Measurements from ENCODE around the gene ACACB.

The ACACB gene

DNA sequence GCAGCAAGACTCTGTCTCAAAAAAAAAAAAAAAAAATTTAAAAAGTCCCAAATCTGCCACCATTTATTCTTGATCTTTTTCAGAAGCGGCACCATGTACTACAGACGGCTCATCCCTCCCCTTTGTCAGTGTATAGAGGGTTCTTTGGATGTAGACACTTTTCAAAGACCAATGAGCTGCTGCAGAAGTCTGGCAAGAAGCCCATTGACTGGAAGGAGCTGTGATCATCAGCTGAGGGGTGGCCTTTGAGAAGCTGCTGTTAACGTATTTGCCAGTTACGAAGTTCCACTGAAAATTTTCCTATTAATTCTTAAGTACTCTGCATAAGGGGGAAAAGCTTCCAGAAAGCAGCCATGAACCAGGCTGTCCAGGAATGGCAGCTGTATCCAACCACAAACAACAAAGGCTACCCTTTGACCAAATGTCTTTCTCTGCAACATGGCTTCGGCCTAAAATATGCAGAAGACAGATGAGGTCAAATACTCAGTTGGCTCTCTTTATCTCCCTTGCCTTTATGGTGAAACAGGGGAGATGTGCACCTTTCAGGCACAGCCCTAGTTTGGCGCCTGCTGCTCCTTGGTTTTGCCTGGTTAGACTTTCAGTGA, 6.5 kb upstream of the ACACB start:
- H3K9me3 ChIP-seq (ENCODE audit: control insufficient read depth, low read length), result no peaks in the 10 kb centered on the region
- peaks cover 4% of the 10 kb centered on the region for H3K4me1 ChIP-seq (ENCODE audit: control insufficient read depth, insufficient read depth, low read length)
- no peak overlapping the region for H3K4me3 ChIP-seq (ENCODE audit: insufficient read depth, low read depth, low read length)
- no peaks in the 10 kb centered on the region for H3K27me3 ChIP-seq (ENCODE audit: control insufficient read depth, insufficient read depth, low read length, poor library complexity, severe bottlenecking)
- H3K27ac ChIP-seq (ENCODE audit: insufficient read depth, low read depth, low read length, poor library complexity, severe bottlenecking), result no peak overlapping the region
- H3K36me3 ChIP-seq (ENCODE audit: control insufficient read depth, insufficient read depth, low read length), result peaks cover 22% of the 10 kb centered on the region
- WGBS, 2 experiments, result 93% methylated on average over 6 of the region's 6 CpGs

DNA sequence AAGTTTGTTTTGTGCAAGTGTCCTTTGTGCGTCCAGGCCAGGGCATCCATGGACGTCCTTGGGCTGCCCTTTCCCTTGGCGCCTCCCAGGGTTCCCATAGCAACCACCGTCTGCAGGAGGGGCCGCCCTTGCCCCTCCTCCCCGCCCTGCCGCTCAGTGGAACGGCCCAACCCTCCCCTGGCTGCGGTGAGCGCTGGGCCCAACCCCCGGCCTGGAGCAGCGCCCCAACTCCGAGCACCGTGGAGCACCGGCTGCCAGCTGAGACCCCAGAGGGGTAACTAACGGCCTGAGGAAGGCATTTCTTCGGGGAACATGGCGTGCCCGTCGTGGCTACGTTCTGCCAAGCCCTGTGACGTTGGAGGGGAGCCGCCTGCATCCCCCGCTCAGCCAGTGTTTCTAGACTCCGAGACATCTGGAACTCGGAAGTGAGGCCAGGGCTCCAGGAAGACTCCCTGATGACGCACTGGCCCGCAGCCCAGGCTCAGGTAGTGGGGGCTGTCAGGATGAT, 5.3 kb upstream of the ACACB start:
- H3K27ac ChIP-seq (ENCODE audit: insufficient read depth, low read depth, low read length, poor library complexity, severe bottlenecking), result peak overlapping the region; percentile 80
- peaks cover 10% of the 10 kb centered on the region for H3K36me3 ChIP-seq (ENCODE audit: control insufficient read depth, insufficient read depth, low read length)
- H3K9me3 ChIP-seq (ENCODE audit: control insufficient read depth, low read length), result no peaks in the 10 kb centered on the region
- peaks cover 12% of the 10 kb centered on the region for H3K4me1 ChIP-seq (ENCODE audit: control insufficient read depth, insufficient read depth, low read length)
- H3K4me3 ChIP-seq (ENCODE audit: insufficient read depth, low read depth, low read length), result peak overlapping the region; percentile 39
- H3K27me3 ChIP-seq (ENCODE audit: control insufficient read depth, insufficient read depth, low read length, poor library complexity, severe bottlenecking), result no peaks in the 10 kb centered on the region
- 14 to 15% methylated on average over 28 of the region's 28 CpGs for WGBS, 2 experiments

DNA sequence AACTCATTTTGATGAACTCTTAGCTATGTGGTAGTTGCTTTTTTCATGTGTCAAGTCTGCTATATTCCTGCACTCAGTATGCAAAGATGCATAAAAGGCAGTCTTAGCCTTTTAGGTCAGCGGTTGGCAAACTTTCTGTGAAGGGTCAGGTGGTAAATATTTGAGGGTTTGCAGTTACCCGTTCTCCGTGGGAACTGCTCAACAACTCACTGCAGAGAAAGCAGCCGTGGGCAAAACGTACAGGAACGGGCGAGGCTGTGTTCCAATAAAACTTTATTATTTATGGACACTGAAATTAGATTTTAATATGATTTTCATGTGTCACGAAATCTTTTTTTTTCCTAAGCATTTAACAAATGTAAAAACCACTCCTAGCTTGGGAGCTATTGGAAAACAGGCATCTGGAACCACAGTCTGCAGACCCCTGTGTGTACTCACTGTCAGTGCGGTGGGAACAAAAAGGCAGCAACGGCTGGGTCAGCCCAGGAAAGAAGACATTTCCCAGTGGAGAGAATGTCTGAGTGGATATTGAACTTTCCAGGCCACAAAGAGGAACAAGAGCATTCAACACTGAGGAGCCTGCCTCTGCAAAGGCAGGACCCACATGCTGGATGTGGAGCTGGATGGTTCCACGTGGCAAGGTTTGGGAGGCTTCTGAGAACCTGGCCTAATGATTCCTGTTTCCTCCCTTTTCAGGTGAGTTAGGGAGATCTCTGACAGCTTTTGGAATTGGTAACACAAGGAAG, 3.5 kb upstream of the ACACB start:
- Histone ChIP-seq H3K36me3 (ENCODE audit: control insufficient read depth, insufficient read depth, low read length) (peaks cover 3% of the 10 kb centered on the region), H3K4me3 (ENCODE audit: insufficient read depth, low read depth, low read length) (no peak overlapping the region), H3K4me1 (ENCODE audit: control insufficient read depth, insufficient read depth, low read length) (peaks cover 18% of the 10 kb centered on the region), H3K9me3 (ENCODE audit: control insufficient read depth, low read length) (no peaks in the 10 kb centered on the region), H3K27me3 (ENCODE audit: control insufficient read depth, insufficient read depth, low read length, poor library complexity, severe bottlenecking) (no peaks in the 10 kb centered on the region), H3K27ac (ENCODE audit: insufficient read depth, low read depth, low read length, poor library complexity, severe bottlenecking) (no peak overlapping the region)
- WGBS, 2 experiments, result 93 to 94% methylated on average over 10 to 11 of the region's 11 CpGs

DNA sequence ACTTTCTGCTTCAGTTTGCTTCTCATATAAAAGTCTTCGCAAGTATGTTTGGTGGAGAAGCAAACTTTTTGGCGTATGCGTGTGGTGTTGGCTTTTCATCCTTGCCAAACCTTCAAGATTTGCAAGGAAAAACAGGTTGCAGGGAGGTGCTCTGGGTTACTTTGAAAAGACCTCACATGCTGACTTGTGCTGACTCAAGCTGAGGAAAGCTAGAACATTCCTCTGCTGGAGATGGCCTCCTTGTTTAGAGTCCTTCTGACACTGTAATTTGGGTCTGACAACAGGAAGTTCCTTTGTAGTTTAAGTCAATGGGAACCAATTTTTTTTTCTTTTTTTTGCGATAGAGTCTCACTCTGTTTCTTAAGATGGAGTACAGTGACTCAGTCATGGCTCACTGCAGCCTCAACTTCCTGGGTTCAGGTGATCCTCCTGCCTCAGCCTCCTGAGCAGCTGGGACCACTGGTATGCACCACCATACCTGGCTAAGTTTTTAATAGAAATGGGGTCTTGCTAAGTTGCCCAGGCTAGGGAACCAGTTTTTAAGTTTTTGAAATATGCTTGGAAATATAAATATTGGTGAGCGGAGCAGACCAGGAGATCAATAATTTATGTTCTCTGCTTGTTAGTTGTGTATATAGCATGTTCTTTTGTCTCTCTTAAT, 2.6 kb upstream of the ACACB start:
- Histone ChIP-seq H3K27me3 (ENCODE audit: control insufficient read depth, insufficient read depth, low read length, poor library complexity, severe bottlenecking) (no peaks in the 10 kb centered on the region), H3K36me3 (ENCODE audit: control insufficient read depth, insufficient read depth, low read length) (peaks cover 3% of the 10 kb centered on the region), H3K4me1 (ENCODE audit: control insufficient read depth, insufficient read depth, low read length) (peaks cover 18% of the 10 kb centered on the region), H3K27ac (ENCODE audit: insufficient read depth, low read depth, low read length, poor library complexity, severe bottlenecking) (no peak overlapping the region), H3K4me3 (ENCODE audit: insufficient read depth, low read depth, low read length) (no peak overlapping the region), H3K9me3 (ENCODE audit: control insufficient read depth, low read length) (no peaks in the 10 kb centered on the region)
- WGBS, 2 experiments, result 97 to 98% methylated on average over 5 of the region's 5 CpGs

DNA sequence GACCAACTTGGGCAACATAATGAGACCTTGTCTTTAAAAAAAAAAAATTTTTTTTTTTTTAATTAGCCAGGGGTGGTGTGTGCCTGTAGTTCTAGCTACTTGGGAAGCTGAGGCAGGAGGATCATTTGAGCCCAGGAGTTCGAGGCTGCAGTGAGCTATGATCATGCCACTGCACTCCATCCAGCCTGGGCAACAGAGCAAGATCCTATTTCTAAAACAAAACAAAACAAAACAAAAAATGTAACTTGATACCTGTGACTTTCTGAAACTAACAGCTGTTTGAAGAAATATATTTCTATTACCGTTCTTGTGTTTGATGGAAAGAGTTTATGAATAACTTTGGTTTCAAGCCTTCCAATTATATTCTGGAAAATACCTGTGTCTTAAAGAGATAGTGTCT, 1.7 kb upstream of the ACACB start:
- H3K9me3 ChIP-seq (ENCODE audit: control insufficient read depth, low read length), result no peaks in the 10 kb centered on the region
- no peak overlapping the region for H3K27ac ChIP-seq (ENCODE audit: insufficient read depth, low read depth, low read length, poor library complexity, severe bottlenecking)
- H3K4me3 ChIP-seq (ENCODE audit: insufficient read depth, low read depth, low read length), result no peak overlapping the region
- H3K4me1 ChIP-seq (ENCODE audit: control insufficient read depth, insufficient read depth, low read length), result peaks cover 18% of the 10 kb centered on the region
- H3K36me3 ChIP-seq (ENCODE audit: control insufficient read depth, insufficient read depth, low read length), result no peaks in the 10 kb centered on the region
- 93 to 96% methylated on average over 2 of the region's 2 CpGs for WGBS, 2 experiments
- no peaks in the 10 kb centered on the region for H3K27me3 ChIP-seq (ENCODE audit: control insufficient read depth, insufficient read depth, low read length, poor library complexity, severe bottlenecking)

DNA sequence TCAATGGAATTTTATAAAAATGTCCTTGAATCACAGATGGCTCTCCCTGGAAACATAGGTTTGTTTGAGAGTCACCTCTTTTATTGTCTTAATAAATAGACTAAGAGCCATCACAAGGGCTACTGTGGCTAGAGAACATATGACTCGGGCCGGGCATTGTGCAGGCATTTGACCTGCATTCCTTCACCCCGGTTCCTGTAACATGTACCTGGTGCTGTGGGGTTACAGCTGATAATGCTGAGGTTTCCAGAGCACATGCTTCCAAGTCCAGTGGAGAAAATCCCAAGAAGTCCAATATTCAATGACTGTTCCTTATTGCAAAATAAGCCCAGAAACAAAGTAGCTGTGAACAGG, 1.0 kb upstream of the ACACB start:
- H3K27ac ChIP-seq (ENCODE audit: insufficient read depth, low read depth, low read length, poor library complexity, severe bottlenecking), result no peak overlapping the region
- 93% methylated on average over 3 of the region's 3 CpGs for WGBS, 2 experiments
- no peak overlapping the region for H3K4me3 ChIP-seq (ENCODE audit: insufficient read depth, low read depth, low read length)
- H3K9me3 ChIP-seq (ENCODE audit: control insufficient read depth, low read length), result no peaks in the 10 kb centered on the region
- no peaks in the 10 kb centered on the region for H3K27me3 ChIP-seq (ENCODE audit: control insufficient read depth, insufficient read depth, low read length, poor library complexity, severe bottlenecking)
- H3K36me3 ChIP-seq (ENCODE audit: control insufficient read depth, insufficient read depth, low read length), result no peaks in the 10 kb centered on the region
- peaks cover 18% of the 10 kb centered on the region for H3K4me1 ChIP-seq (ENCODE audit: control insufficient read depth, insufficient read depth, low read length)

DNA sequence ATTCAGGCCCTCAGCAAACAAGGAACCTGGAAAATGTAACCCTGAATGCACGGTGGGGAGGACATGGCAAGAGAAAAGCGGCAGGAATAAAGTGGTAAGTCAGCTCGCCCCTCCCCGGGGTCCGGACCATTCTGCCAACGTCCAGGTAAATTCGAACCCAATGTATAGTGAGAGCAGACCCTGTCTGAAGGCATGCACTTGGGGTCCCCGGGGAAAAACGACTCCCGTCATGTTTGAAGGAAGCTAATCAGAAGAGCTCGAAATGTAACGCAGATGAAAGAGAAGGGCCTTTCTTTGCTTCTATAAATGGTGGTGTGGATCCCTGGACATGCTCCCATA, 193 bp downstream of the ACACB start:
- WGBS, 2 experiments, result 87 to 91% methylated on average over 12 of the region's 12 CpGs
- H3K4me1 ChIP-seq (ENCODE audit: control insufficient read depth, insufficient read depth, low read length), result peaks cover 14% of the 10 kb centered on the region
- H3K36me3 ChIP-seq (ENCODE audit: control insufficient read depth, insufficient read depth, low read length), result no peaks in the 10 kb centered on the region
- no peak overlapping the region for H3K4me3 ChIP-seq (ENCODE audit: insufficient read depth, low read depth, low read length)
- no peaks in the 10 kb centered on the region for H3K27me3 ChIP-seq (ENCODE audit: control insufficient read depth, insufficient read depth, low read length, poor library complexity, severe bottlenecking)
- H3K27ac ChIP-seq (ENCODE audit: insufficient read depth, low read depth, low read length, poor library complexity, severe bottlenecking), result no peak overlapping the region
- H3K9me3 ChIP-seq (ENCODE audit: control insufficient read depth, low read length), result no peaks in the 10 kb centered on the region

DNA sequence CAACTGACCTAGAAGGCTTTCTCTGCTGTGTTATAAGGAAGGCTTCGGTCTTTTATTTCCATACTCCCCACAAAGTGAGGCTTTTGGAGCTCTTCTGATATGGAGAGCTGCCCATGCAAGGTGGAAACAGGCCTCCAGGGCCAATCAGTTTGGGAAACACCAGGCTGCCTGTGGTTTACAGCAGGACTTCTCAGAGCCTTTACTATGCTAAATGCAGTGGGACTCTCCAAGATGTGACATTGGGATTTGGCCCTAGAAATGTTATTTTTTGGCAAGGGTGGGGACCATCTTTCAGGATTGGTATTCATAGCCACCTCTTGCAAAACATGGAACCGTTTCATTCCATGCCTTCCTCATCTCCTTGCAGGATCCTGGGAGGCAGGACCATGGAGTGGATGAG, 3.7 kb downstream of the ACACB start:
- 86 to 93% methylated on average over 2 of the region's 2 CpGs for WGBS, 2 experiments
- Histone ChIP-seq H3K9me3 (ENCODE audit: control insufficient read depth, low read length) (no peaks in the 10 kb centered on the region), H3K36me3 (ENCODE audit: control insufficient read depth, insufficient read depth, low read length) (no peaks in the 10 kb centered on the region), H3K4me1 (ENCODE audit: control insufficient read depth, insufficient read depth, low read length) (peaks cover 14% of the 10 kb centered on the region), H3K27ac (ENCODE audit: insufficient read depth, low read depth, low read length, poor library complexity, severe bottlenecking) (no peak overlapping the region), H3K4me3 (ENCODE audit: insufficient read depth, low read depth, low read length) (no peak overlapping the region), H3K27me3 (ENCODE audit: control insufficient read depth, insufficient read depth, low read length, poor library complexity, severe bottlenecking) (no peaks in the 10 kb centered on the region)

DNA sequence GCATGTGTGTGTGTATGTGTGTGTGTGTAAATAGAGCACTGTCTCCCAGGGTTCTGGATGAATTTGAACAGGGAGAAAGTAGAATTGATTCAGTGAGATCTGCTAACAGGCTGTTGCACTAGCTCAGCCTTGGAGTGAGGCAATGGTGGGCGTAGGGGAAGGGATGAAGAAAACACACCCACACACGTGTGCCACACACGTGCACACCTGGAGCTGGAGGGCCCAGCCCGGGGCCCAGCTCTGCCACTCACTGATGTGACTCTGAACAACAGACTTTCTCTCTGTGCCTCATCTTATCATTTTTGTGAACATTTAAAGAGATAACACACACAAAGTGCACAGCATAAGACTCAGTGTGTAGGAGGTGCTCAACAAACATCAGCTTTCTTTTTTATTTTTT, 4.2 kb downstream of the ACACB start:
- Histone ChIP-seq H3K36me3 (ENCODE audit: control insufficient read depth, insufficient read depth, low read length) (no peaks in the 10 kb centered on the region), H3K27ac (ENCODE audit: insufficient read depth, low read depth, low read length, poor library complexity, severe bottlenecking) (no peak overlapping the region), H3K4me1 (ENCODE audit: control insufficient read depth, insufficient read depth, low read length) (peaks cover 11% of the 10 kb centered on the region), H3K27me3 (ENCODE audit: control insufficient read depth, insufficient read depth, low read length, poor library complexity, severe bottlenecking) (no peaks in the 10 kb centered on the region), H3K9me3 (ENCODE audit: control insufficient read depth, low read length) (no peaks in the 10 kb centered on the region), H3K4me3 (ENCODE audit: insufficient read depth, low read depth, low read length) (no peak overlapping the region)
- WGBS, 2 experiments, result 80 to 84% methylated on average over 4 of the region's 4 CpGs

DNA sequence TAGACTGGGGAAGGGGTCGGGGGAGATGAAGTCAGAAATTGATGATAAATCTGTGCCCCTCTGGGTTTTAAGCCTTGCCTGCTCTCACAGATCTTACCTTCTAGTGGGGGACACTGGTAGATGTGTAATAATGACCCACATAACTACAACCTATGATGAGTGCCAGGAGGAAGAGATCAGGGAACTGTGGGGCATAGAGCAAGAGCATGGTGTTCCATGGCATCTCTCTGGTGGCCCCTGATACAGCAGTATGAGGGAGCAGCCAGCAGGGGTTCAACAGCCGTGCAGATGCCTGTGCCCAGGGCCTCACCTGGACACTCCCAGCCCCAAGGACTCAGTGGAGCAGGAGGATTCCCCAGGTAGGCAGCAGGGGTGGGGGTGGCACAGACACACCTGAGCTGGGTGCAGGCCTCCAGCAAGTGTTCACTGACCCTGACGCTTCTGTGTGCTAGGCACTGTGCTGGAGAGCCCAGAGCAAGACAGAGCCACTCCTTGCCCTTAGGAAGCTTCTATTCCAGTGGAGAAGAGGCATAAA, 5.0 kb downstream of the ACACB start:
- Histone ChIP-seq H3K27ac (ENCODE audit: insufficient read depth, low read depth, low read length, poor library complexity, severe bottlenecking) (no peak overlapping the region), H3K27me3 (ENCODE audit: control insufficient read depth, insufficient read depth, low read length, poor library complexity, severe bottlenecking) (no peaks in the 10 kb centered on the region), H3K4me1 (ENCODE audit: control insufficient read depth, insufficient read depth, low read length) (peaks cover 3% of the 10 kb centered on the region), H3K36me3 (ENCODE audit: control insufficient read depth, insufficient read depth, low read length) (no peaks in the 10 kb centered on the region), H3K4me3 (ENCODE audit: insufficient read depth, low read depth, low read length) (no peak overlapping the region), H3K9me3 (ENCODE audit: control insufficient read depth, low read length) (no peaks in the 10 kb centered on the region)
- WGBS, 2 experiments, result 92 to 93% methylated on average over 3 of the region's 3 CpGs

Measured in ectodermal cell (in vitro differentiated cells).